Stromal cell of bone marrow (primary cell): ENCODE data around the gene DNAH3.
"Not testable (repeated sequence)": the region's sequence is repeated elsewhere in the genome, so short reads cannot be mapped to it uniquely, and the experiment has no call there.

Experiments
- DNase-seq: peaks from one replicate; pipeline ENCODE4 v3.0.0-alpha.2; 2012; ENCODE audit warnings: low read depth

DNAH3 gene

DNA sequence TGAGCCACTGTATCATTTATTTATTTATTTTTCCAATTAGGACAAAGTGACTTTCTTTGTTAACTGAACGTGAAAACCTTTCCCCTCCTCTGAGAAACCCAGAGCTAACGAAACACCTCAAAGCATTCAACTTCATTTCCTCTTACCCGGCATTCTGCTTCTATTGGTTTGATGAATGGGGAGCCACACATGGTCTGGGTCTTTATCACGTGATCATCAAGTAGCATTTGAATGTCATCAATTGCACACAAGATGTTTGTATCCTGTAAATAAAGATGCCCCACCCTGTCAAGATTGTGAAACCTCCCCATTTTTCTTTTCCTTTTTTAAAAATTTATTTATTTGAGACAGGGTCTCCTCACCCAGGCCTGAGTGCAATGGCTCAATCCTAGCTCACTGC lies 80.1 kb downstream of the DNAH3 start:
- no peak for DNase-seq

DNA sequence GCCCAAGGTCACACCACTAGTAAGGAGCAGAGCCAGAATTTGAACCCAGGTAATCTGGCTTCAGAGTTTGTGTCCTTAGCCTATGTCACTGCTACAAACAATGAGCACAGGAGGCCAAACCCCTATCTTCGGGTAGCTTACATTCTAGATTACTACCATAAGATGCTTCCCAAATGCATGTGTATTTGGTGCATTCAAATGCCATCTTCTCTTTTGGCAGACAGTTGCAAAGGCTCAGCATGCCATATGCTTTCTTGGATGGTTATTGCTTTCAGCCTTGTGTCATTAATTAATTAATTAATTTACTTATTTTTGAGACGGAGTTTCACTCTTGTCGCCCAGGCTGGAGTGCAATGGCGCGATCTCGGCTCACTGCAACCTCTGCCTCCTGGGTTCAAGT lies 80.7 kb downstream of the DNAH3 start:
- DNase-seq, result no peak

- DNase-seq, result no peak
Observed at GRCh38 chr16:21064203-21064602, 86.4 kb downstream of the DNAH3 start.

GRCh38 chr16:21063314-21063713 lies 87.3 kb downstream of the DNAH3 start:
- DNase-seq, result not testable (repeated sequence)

- no peak for DNase-seq
Observed at GRCh38 chr16:21060027-21060510, 90.6 kb downstream of the DNAH3 start.

GRCh38 chr16:21057875-21058274 lies 92.8 kb downstream of the DNAH3 start:
- no peak for DNase-seq

DNA sequence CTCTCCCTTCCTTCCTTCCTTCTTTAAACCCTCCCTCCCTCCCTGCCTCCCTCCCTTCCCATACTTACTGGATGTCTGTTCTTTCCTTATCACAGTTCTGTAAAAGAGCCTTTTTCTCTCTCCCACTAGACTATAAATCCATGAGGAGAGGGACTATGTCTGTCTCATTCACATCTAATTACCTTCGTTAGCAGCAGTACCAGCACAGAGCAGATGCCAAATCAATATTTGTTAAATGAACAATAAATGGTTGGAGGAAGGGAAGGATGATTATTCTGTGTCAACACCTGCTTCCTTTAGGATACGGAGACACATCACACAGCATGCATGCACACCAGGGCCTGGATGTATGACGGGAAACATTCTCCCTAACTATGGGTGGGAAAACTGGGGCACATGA lies 94.2 kb downstream of the DNAH3 start:
- DNase-seq, result no peak

DNA sequence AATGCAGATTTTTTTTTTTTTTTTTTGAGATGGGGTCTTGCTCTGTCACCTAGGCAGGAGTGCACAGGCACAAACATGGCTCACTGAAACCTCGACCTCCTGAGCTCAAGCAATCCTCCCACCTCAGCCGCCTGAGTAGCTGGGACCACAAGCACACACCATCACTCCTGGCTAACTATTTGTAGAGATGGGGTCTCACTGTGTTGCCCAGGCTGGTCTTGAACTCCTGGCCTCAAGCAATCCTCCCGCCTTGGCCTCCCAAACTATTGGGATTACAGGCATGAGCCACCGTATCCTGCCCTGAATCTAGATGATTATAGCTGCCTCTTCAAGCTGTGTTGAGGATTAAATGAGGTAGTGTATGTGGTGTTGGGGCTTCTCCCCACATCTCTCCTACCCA lies 94.9 kb downstream of the DNAH3 start:
- DNase-seq, result not testable (repeated sequence)

DNA sequence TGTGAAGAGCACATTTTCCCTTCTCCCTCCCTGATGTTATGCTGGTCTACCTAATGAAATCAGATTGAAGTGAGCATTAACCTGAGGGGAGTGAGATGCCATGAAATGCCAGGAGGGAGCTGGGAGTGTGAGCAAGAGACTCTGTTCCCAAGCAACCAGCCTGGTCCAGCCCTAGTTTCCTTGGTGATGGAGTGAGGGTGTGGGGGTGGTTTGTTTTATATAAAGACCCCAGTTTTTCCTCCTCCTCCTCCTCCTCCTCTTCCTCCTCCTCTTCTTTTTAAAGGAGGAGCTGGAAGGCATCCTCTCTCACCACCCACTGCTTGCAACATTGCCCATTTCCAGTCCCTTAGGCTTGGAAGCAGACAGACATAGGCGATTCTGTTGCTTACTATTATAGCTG lies 97.1 kb downstream of the DNAH3 start:
- DNase-seq, result no peak

- DNase-seq, result not testable (repeated sequence)
Observed at GRCh38 chr16:21048091-21048912, 102.3 kb downstream of the DNAH3 start.

GRCh38 chr16:21038197-21038596 lies 112.4 kb downstream of the DNAH3 start:
- no peak for DNase-seq

GRCh38 chr16:21037736-21038135 lies 112.9 kb downstream of the DNAH3 start:
- no peak for DNase-seq

- DNase-seq, result no peak
Observed at GRCh38 chr16:21037168-21037567, 113.5 kb downstream of the DNAH3 start.

GRCh38 chr16:21036471-21036870 lies 114.2 kb downstream of the DNAH3 start:
- no peak for DNase-seq

DNA sequence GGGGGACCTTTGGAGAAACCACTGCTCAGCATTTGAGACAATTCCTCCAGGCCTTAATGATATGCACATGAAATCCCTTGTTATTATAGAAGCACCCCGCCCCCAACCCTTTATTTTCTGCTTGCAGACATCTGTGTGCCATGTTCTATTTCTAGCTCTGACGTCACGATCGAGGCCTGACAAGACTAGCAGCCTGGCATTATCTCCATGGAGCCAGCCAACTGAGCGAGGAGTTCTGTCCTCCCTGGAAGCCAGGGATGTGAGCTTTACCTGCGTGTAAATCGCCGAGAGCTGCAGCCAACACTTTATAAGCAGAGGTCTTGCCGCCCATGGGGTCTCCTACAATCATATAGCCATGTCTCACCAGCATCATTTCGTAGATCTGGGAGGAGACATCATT lies 116.9 kb downstream of the DNAH3 start:
- no peak for DNase-seq

DNA sequence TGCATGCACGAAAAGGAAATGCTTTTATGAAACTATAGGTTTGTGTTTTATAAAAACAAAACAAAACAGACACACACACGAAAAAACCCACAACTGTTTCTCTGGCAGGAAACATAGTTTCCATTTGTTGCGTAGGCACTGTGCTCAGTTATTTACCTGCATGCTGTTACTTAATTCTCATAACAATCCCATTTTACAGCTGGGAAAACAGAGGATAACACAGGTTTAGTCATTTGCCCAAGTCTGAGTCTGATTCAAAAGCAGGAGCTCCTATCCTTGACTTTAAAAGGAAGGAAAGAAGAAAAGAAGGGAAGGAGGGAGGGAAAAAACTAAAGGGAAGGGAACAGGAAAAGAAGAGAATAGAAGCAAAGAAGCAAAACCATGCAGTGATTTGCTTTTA lies 117.4 kb downstream of the DNAH3 start:
- no peak for DNase-seq

DNA sequence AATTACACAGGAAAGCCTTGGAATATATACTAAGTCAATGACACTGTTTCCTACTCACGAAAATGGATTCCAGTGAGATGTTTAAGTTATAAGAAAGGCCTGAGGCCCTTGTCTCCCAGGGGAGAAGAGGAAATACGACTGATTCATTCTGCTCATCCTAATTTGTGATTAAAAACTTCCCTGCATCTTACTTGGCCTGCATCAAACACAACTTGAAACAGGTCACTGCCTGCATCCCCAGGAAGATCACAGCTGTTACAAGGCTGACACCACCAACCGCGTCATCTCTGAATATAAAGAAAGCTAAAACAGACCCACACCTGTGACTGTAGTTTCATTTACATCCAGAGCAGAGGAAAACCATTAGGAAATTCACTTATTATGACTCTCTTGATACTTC lies 121.9 kb downstream of the DNAH3 start:
- no peak for DNase-seq

DNA sequence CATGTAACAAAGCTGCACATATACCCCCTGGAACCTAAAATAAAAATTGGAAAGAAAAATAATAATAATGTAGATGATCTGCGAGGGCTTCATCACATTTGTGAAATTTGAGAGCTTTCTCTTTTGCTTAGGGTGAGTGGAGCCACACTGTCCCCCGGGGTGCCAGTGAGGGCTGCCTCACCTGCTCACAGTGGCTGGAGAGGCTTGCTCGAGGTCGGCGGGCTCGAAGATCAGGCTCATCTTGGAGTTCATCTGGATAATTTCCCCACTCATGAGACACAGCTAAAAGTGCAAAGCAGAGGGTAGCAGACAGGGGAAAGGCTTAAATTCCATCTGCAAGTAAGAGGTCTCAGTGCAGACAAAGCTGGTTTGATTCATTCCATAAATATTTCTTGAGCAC lies 123.8 kb downstream of the DNAH3 start:
- no peak for DNase-seq

GRCh38 chr16:21023509-21024202 lies 127.0 kb downstream of the DNAH3 start:
- DNase-seq, result no peak

DNA sequence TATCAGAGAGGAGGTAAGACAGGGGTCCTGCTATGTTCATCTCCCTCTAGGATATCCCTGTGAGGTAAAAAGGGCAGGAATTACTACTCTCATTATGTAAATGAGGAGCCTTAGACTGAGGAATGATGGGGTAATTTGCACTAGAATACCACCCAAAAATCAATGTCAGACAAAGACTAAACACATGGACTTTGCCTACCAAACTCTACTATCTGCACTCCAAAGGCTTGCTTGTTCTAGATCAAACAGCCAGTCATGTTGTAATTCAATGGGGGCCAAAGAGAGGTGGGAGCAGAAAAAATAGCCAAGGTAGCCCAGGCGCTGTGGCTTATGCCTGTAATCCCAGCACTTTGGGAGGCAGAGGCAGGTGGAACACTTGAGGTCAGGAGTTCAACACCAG lies 129.3 kb downstream of the DNAH3 start:
- DNase-seq, result no peak

DNA sequence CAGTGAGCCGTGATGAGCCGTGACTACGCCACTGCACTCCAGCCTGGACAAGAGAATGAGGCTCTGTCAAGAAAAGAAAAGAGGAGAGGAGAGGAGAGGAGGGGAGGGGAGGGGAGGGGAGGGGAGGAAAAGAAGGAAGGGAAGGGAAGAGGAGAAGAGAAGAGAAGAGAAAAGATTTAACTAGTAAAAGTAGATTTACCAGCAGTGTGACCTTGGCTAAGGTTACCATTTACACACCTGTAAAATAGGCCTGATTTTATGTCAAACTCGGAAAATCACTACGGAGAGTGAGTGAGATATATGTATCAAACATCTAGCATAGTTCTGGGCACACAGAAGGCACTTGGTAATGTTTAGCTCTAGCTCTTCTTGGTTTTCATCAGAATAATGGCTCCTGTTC lies 140.8 kb downstream of the DNAH3 start:
- DNase-seq, result no peak

DNA sequence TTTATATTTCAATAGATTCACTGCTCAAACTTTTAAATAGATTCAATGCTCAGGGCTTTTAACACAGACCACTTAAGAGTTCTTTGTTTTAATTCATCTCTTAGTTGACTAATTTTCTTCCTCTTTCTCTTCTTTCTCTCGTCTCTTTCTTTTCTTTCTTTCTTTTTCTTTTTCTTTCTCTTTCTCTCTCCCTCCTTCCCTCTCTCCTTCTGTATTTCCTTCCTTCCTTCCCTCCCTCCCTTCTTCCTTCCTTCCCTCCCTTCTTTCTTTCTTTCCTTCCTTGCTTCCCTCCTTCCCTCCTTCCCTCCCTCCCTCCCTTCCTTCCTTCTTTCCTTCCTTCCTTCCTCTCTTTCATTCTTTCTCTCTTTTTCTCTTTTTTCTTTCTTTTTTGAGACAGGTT lies 145.6 kb downstream of the DNAH3 start:
- no peak for DNase-seq

- no peak for DNase-seq
Observed at GRCh38 chr16:21001262-21001661, 149.4 kb downstream of the DNAH3 start.

- no peak for DNase-seq
Observed at GRCh38 chr16:20997147-20997546, 153.5 kb downstream of the DNAH3 start.
